Breast epithelium (tissue), 4 donors: ENCODE data around the gene NTRK2. TPM values are rescaled to one million over a fixed set of nuclear protein-coding genes. Genes with fewer than 3 reads are reported as not detected.

Experiments
- DNase-seq, 2 donors: peaks; one replicate each; pipeline ENCODE4 v3.0.0-alpha.2; 2019; ENCODE audit warnings: low spot score in 2 of 2
- H3K27ac ChIP-seq, 2 donors: fragments of 200-600 bp; sonication (generic) in 1 of 2; one replicate each; pipeline ENCODE4 v1.5.1; 2016 to 2019; ENCODE audit warnings: mild to moderate bottlenecking in 1 of 2
- H3K27me3 ChIP-seq, 2 donors: fragments of 200-600 bp; sonication (generic) in 1 of 2; one replicate each; pipeline versions ENCODE4 v1.5.1 to v1.6.0; 2017 to 2019; ENCODE audit warnings: control low read depth in 1 of 2, mild to moderate bottlenecking in 1 of 2
- H3K36me3 ChIP-seq: fragments of 200-600 bp; one replicate; pipeline ENCODE4 v1.5.1; 2019
- H3K4me1 ChIP-seq, 2 donors: fragments of 200-600 bp; sonication (generic); one replicate each; pipeline ENCODE4 v1.5.1; 2016 to 2019; ENCODE audit warnings: control low read depth in 1 of 2
- H3K4me3 ChIP-seq, 3 donors: fragments of 200-600 bp; sonication (generic); 1 replicate in 2 of 3; 2 replicates in 1 of 3; pipeline ENCODE4 v1.5.1; 2016 to 2019; ENCODE audit warnings: mild to moderate bottlenecking in 3 of 3, moderate library complexity in 2 of 3
- H3K9me3 ChIP-seq, 2 donors: fragments of 200-600 bp; sonication (generic) in 1 of 2; one replicate each; pipeline ENCODE4 v1.5.1; 2016 to 2019; ENCODE audit warnings: control low read depth in 1 of 2
- CTCF ChIP-seq, 3 donors: fragments of 450-650 bp; IDR thresholded peaks; one replicate each; pipeline ENCODE4 v1.5.1; 2016 to 2017; ENCODE audit warnings: antibody characterized with exemption in 3 of 3, mild to moderate bottlenecking in 3 of 3, moderate library complexity in 3 of 3
- POLR2A ChIP-seq: fragments of 450-650 bp; IDR thresholded peaks from one replicate; pipeline ENCODE4 v1.6.1; 2016; ENCODE audit warnings: antibody characterized with exemption, mild to moderate bottlenecking, moderate library complexity
- POLR2AphosphoS5 ChIP-seq, 3 donors: sonication (generic); formaldehyde crosslinking; IDR thresholded peaks; one replicate each; pipeline ENCODE4 v1.6.1; 2017; ENCODE audit warnings: antibody characterized with exemption in 3 of 3
- intact Hi-C: fragments of 100-400 bp; cut with DNase I; formaldehyde crosslinking; loops from one replicate; pipeline ENCODE4 v1.15.1; 2023; ENCODE audit warnings: low total_unique reads
- total RNA-seq, 3 donors: library from RNA; depleted of rRNA; stranded (reverse); fragments of >200 nt; gene quantifications; one replicate each; pipeline ENCODE4 v1.1.0, GENCODE V29; 2016

NTRK2 gene
- total RNA-seq, 3 donors from 2014 or later: 25.9 to 134 (median 112) TPM

GRCh38 chr9:84879631-84880030 lies 210.1 kb downstream of the NTRK2 start:
- intact Hi-C loops: no loop called here
- H3K27ac ChIP-seq: no peak overlapping the region
- H3K4me3 ChIP-seq: no peak overlapping the region
- no peaks in the 10 kb centered on the region for H3K9me3 ChIP-seq
- H3K4me1 ChIP-seq: no peaks in the 10 kb centered on the region
- H3K36me3 ChIP-seq: no peaks in the 10 kb centered on the region
- H3K27me3 ChIP-seq: no peaks in the 10 kb centered on the region
- DNase-seq: no peak
- no peak for TF ChIP-seq CTCF (IDR thresholded peaks at IDR 0.05)
- no peak for TF ChIP-seq POLR2AphosphoS5 (IDR thresholded peaks at IDR 0.05)
- TF ChIP-seq POLR2A: no peak

- Histone ChIP-seq H3K36me3 (no peaks in the 10 kb centered on the region), H3K27me3 (no peaks in the 10 kb centered on the region), H3K9me3 (no peaks in the 10 kb centered on the region), H3K4me3 (no peak overlapping the region), H3K4me1 (no peaks in the 10 kb centered on the region), H3K27ac (no peak overlapping the region)
- intact Hi-C loops: no loop called here
- TF ChIP-seq POLR2AphosphoS5 (IDR thresholded peaks at IDR 0.05): no peak
- TF ChIP-seq CTCF (IDR thresholded peaks at IDR 0.05): no peak
- TF ChIP-seq POLR2A: no peak
- DNase-seq: no peak
Measured at GRCh38 chr9:84880835-84881234, 211.3 kb downstream of the NTRK2 start.

GRCh38 chr9:84886866-84887265 lies 217.3 kb downstream of the NTRK2 start:
- intact Hi-C loops: no loop called here
- TF ChIP-seq CTCF (IDR thresholded peaks at IDR 0.05) (no peak), POLR2AphosphoS5 (IDR thresholded peaks at IDR 0.05) (no peak), POLR2A (no peak)
- Histone ChIP-seq H3K27ac (no peak overlapping the region), H3K36me3 (no peaks in the 10 kb centered on the region), H3K9me3 (no peaks in the 10 kb centered on the region), H3K27me3 (no peaks in the 10 kb centered on the region), H3K4me3 (no peak overlapping the region), H3K4me1 (no peaks in the 10 kb centered on the region)
- no peak for DNase-seq

GRCh38 chr9:84891924-84892323 lies 222.4 kb downstream of the NTRK2 start:
- no peak for DNase-seq
- H3K9me3 ChIP-seq: no peaks in the 10 kb centered on the region
- TF ChIP-seq POLR2AphosphoS5 (IDR thresholded peaks at IDR 0.05) (no peak), POLR2A (no peak), CTCF (IDR thresholded peaks at IDR 0.05) (no peak)
- H3K36me3 ChIP-seq: no peaks in the 10 kb centered on the region
- intact Hi-C loops: no loop called here
- no peak overlapping the region for H3K27ac ChIP-seq
- no peaks in the 10 kb centered on the region for H3K27me3 ChIP-seq
- H3K4me1 ChIP-seq: no peaks in the 10 kb centered on the region
- no peak overlapping the region for H3K4me3 ChIP-seq

GRCh38 chr9:84893419-84894128 lies 224.0 kb downstream of the NTRK2 start:
- H3K36me3 ChIP-seq: no peaks in the 10 kb centered on the region
- TF ChIP-seq POLR2AphosphoS5 (IDR thresholded peaks at IDR 0.05) (no peak), POLR2A (no peak), CTCF (IDR thresholded peaks at IDR 0.05) (no peak)
- H3K27ac ChIP-seq: no peak overlapping the region
- no peak for DNase-seq
- no peaks in the 10 kb centered on the region for H3K27me3 ChIP-seq
- H3K4me1 ChIP-seq: no peaks in the 10 kb centered on the region
- no peak overlapping the region for H3K4me3 ChIP-seq
- intact Hi-C loops: no loop called here
- no peaks in the 10 kb centered on the region for H3K9me3 ChIP-seq
